GM12801 (cell line): ENCODE measurements around the gene ARHGAP32.

Source experiments
- TF ChIP-seq, protein P1 (sequence below): IDR thresholded peaks from one replicate; pipeline ENCODE4 v1.5.1; 2011; ENCODE audit warnings: control low read depth; ENCODE audit not compliant: insufficient read length; ENCODE audit errors: extremely low read depth

The ARHGAP32 gene

DNA sequence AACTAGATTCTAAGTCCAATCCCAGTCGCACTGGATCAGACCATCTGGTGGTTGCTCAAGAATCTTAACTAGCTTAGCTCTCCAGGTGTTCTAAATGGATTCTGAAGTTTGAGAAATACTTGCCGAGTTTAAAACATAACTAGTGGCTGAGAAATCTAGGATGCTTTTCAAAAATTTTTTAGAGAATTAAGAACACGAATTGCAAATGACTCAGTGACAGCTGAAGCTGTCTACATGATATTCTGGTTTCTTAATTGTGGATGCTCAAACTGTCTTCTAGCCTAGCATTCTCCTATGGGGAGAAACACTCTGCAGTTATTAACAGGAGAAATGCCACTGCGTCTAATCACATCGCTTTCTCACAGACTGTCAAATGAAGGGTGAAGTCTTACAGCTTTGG, 229.2 kb downstream of the ARHGAP32 start:
- TF ChIP-seq, protein P1, sequence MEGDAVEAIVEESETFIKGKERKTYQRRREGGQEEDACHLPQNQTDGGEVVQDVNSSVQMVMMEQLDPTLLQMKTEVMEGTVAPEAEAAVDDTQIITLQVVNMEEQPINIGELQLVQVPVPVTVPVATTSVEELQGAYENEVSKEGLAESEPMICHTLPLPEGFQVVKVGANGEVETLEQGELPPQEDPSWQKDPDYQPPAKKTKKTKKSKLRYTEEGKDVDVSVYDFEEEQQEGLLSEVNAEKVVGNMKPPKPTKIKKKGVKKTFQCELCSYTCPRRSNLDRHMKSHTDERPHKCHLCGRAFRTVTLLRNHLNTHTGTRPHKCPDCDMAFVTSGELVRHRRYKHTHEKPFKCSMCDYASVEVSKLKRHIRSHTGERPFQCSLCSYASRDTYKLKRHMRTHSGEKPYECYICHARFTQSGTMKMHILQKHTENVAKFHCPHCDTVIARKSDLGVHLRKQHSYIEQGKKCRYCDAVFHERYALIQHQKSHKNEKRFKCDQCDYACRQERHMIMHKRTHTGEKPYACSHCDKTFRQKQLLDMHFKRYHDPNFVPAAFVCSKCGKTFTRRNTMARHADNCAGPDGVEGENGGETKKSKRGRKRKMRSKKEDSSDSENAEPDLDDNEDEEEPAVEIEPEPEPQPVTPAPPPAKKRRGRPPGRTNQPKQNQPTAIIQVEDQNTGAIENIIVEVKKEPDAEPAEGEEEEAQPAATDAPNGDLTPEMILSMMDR = no peak

DNA sequence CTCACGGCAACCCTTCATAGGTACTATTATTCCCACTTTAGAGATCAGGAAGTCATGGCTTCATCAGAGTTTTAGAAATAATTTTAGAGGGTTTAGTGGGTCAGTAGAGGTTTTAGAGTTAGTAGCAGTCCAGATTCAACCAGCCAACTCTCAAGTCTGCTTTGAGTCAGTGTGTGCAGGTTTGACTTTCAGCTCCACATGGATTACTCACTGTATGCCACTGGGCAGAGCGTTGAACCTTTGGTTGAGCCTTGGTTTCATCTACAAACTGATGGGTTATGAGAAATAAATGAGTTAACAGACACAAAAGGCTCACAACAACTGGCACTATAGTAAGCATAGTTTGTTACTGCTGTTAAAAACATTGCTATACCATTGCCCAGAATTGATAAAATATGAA, 230.5 kb downstream of the ARHGAP32 start:
- TF ChIP-seq, protein P1 = no peak

DNA sequence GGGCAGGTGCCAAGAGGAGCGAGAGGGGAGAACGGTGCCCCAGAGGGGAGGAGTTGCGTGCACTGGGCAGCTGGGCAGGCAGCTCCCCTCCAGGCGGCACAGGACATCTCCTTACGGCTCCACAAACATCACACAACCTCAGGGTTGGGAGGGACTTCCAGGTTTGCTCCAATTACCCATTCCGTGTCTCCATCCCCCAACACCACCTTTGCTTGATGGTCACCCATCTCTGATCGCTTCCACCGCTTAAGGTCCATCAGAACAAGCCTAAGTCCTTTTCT, 235.0 kb downstream of the ARHGAP32 start:
- TF ChIP-seq, protein P1 = no peak

DNA sequence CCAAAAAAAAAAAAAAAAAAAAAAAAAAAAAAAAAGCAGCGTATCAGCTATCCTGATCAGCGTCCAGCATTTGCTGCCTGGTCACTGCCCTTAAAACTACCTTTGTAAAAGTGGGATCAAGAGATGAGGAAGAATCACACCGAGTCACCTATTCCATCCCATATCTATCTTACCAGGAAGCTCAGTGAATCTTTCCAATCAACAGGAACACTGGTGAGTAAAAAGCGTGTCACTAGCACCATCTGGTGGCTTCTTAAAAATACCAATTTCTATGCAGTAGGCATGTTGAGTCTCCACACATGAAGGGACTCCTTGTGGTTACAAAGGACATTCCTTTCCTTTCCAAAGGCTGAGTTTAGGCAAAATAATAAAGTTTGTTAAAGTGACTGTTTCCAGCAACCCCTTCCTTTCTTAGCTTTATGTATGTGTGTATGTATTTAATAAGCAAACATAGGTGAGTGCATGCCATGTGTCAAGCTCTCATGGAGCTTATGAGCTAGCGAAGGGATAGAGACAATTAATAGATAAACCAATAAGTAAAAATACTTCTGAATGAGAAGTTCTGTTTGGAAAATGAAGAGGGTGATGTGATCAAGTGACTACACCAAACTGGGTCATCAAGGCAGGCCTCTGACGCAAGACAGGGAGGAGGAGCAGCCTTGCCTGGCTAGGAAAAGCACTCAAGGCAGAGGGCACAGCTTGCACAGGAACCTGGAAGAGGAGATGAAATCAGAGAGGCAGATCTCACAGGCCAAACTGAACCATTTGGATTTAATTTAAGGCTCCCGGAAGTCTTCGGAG, 235.5 kb downstream of the ARHGAP32 start:
- TF ChIP-seq, protein P1 = no peak

DNA sequence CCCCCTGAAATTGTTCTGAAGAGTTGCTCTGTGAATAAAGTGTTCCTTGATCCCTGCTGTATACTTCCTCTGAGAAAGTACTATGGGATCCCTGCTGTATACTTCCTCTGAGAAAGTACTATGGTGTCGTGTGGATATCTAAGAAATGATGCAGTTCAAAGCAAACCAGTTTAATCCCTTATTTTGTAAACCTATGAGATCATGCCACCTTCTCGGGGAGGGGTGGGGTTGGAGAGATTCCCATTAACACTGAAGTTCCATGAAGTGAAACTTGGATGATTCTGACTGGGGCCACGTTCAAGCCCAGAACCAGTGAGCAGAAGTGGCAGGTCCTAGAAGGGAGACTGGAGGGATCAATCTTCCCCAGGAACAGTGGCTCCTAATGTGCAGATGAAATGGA, 236.5 kb downstream of the ARHGAP32 start:
- TF ChIP-seq, protein P1 = no peak

DNA sequence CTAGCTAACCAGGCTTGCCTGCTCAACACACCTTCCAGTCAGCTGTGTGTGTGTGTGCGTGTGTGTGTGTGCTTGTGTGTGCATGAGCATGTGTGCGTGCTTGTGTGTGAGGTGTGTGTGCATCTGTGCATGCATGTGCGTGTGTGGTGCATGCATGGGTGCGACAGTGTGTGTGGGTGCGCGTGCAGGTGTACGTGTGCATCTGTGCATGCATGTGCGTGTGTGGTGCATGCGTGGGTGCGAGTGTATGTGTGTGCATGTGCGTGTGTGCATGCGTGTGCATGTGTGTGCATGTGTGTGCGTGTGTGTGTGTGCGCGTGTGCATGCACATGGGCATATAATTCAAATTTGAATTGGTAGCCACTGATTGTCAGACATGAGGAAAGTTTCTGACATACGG, 239.0 kb downstream of the ARHGAP32 start:
- TF ChIP-seq, protein P1 = no peak

DNA sequence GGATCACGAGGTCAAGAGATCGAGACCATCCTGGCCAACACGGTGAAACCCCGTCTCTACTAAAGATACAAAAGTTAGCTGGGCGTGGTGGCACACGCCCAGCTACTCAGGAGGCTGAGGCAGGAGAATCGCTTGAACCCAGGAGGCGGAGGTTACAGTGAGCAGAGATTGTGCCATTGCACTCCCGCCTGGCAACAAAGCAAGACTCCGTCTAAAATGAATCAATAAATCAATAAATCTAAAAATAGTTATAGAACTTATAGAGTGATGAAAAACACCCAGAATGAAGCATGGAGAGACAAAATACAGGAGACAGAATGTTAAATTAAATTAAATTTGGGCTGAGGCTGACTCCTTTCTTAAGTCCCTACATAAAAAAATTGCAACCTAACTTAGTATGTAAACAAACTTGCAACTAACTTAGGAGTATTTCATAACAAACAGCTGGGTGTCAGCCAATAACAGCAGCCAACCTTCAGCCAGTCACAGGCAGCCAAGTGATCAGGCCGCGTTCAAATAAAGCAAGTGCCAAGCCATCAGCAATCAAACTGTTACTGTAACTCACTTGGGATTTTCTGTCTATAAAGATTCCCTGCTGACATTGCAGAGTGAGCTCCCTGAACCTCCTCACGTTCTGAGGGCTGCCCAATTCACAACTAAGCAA, 242.2 kb downstream of the ARHGAP32 start:
- TF ChIP-seq, protein P1 = no peak
